NCI-H2227 treated with DMSO at 0.1 percent for 48 hours (cell line): ENCODE measurements around the gene LSM6.

Source experiments
- DNase-seq: peaks from one replicate; lab custom pipeline; 2025; lab: John Stamatoyannopoulos, UW

LSM6 gene

GRCh38 chr4:146175541-146176453 is at the start of gene LSM6:
Gene LSM6 (plus strand): TSS chr4:146175718. CDS start chr4:146182922, 7,204 bp downstream.
- DNase-seq = peak; percentile 63

GRCh38 chr4:146132445-146132844 is 43.1 kb upstream of the LSM6 start:
- no peak for DNase-seq

- no peak for DNase-seq
Observed at GRCh38 chr4:146134761-146135445, 40.6 kb upstream of the LSM6 start.

- DNase-seq = no peak
Observed at GRCh38 chr4:146135941-146136340, 39.6 kb upstream of the LSM6 start.

GRCh38 chr4:146142768-146143167 is 32.8 kb upstream of the LSM6 start:
- DNase-seq = no peak

- DNase-seq = no peak
Observed at GRCh38 chr4:146143888-146144287, 31.6 kb upstream of the LSM6 start.

GRCh38 chr4:146146918-146147317 is 28.6 kb upstream of the LSM6 start:
- DNase-seq = no peak

GRCh38 chr4:146148021-146148420 is 27.5 kb upstream of the LSM6 start:
- DNase-seq = no peak

- no peak for DNase-seq
Observed at GRCh38 chr4:146154057-146154456, 21.5 kb upstream of the LSM6 start.

- no peak for DNase-seq
Observed at GRCh38 chr4:146155152-146155724, 20.3 kb upstream of the LSM6 start.

- DNase-seq = no peak
Observed at GRCh38 chr4:146158036-146158745, 17.3 kb upstream of the LSM6 start.

GRCh38 chr4:146159384-146160058 is 16.0 kb upstream of the LSM6 start:
- no peak for DNase-seq

GRCh38 chr4:146161243-146161642 is 14.3 kb upstream of the LSM6 start:
- DNase-seq = no peak

- DNase-seq = no peak
Observed at GRCh38 chr4:146165221-146165620, 10.3 kb upstream of the LSM6 start.

GRCh38 chr4:146165840-146166239 is 9.7 kb upstream of the LSM6 start:
- no peak for DNase-seq

- no peak for DNase-seq
Observed at GRCh38 chr4:146170149-146170548, 5.4 kb upstream of the LSM6 start.

GRCh38 chr4:146176891-146177290 is 1.4 kb downstream of the LSM6 start:
- DNase-seq = no peak

GRCh38 chr4:146178126-146178525 is 2.6 kb downstream of the LSM6 start:
- DNase-seq = no peak

GRCh38 chr4:146179784-146180370 is 4.4 kb downstream of the LSM6 start:
- DNase-seq = no peak

GRCh38 chr4:146182443-146182842 is 6.9 kb downstream of the LSM6 start:
- no peak for DNase-seq

GRCh38 chr4:146183209-146183608 is 7.7 kb downstream of the LSM6 start:
- DNase-seq = no peak
